Keratinocyte (primary cell): ENCODE results near the gene NXN. TPM values are rescaled to one million over a fixed set of nuclear protein-coding genes. Genes with fewer than 3 reads are reported as not detected.

ENCODE experiments used
- DNase-seq: peaks from one replicate; pipeline ENCODE4 v3.0.0-alpha.2; 2011; ENCODE audit warnings: low read depth, missing footprints, low spot score
- FAIRE-seq: peaks from 2 replicates; lab custom pipeline; 2011; peaks lifted over from hg19 to GRCh38; lab: Jason Lieb, UNC
- H2AFZ ChIP-seq: 2 replicates; pipeline ENCODE4 v1.6.0; 2012; ENCODE audit warnings: low read length, control low read depth, inconsistent platforms; ENCODE audit not compliant: control insufficient read depth
- H3K27ac ChIP-seq: 2 replicates; pipeline ENCODE4 v1.5.1; 2011; ENCODE audit warnings: low read length; ENCODE audit not compliant: control insufficient read depth, insufficient read depth
- H3K27me3 ChIP-seq: 3 replicates; pipeline ENCODE4 v1.6.0; 2011; ENCODE audit warnings: low read length; ENCODE audit not compliant: control insufficient read depth, insufficient read depth; ENCODE audit errors: extremely low read depth
- H3K36me3 ChIP-seq, 2 experiments: 2 replicates in 1 of 2; 3 replicates in 1 of 2; pipeline ENCODE4 v1.5.1; 2011; ENCODE audit warnings: low read length in 2 of 2, mild to moderate bottlenecking in 1 of 2; ENCODE audit not compliant: control insufficient read depth in 2 of 2, insufficient read depth in 2 of 2; ENCODE audit errors: extremely low read depth in 1 of 2
- H3K4me1 ChIP-seq: 3 replicates; pipeline ENCODE4 v1.5.1; 2011; ENCODE audit warnings: low read length; ENCODE audit not compliant: control insufficient read depth, insufficient read depth; ENCODE audit errors: extremely low read depth
- H3K4me2 ChIP-seq: 3 replicates; pipeline ENCODE4 v1.6.0; 2011; ENCODE audit warnings: low read depth, low read length; ENCODE audit not compliant: control insufficient read depth, insufficient read depth; ENCODE audit errors: extremely low read depth
- H3K4me3 ChIP-seq, 3 experiments: fragments of 200-600 bp in 1 of 3; sonication (generic) in 1 of 3; 2 replicates in 2 of 3; 3 replicates in 1 of 3; pipeline ENCODE4 v1.5.1; 2011 to 2016; ENCODE audit warnings: low read length in 3 of 3, mild to moderate bottlenecking in 3 of 3, control low read depth in 2 of 3, inconsistent platforms in 1 of 3, low read depth in 1 of 3, mixed read lengths in 1 of 3, mixed run types in 1 of 3, moderate library complexity in 1 of 3; ENCODE audit not compliant: control insufficient read depth in 2 of 3, insufficient read depth in 2 of 3; ENCODE audit errors: extremely low read depth in 1 of 3
- H3K79me2 ChIP-seq: 2 replicates; pipeline ENCODE4 v1.6.0; 2012; ENCODE audit warnings: low read length; ENCODE audit not compliant: control insufficient read depth, insufficient read depth
- H3K9ac ChIP-seq: 3 replicates; pipeline ENCODE4 v1.6.0; 2011; ENCODE audit warnings: low read length; ENCODE audit not compliant: control insufficient read depth, insufficient read depth; ENCODE audit errors: extremely low read depth
- H3K9me1 ChIP-seq: 3 replicates; pipeline ENCODE4 v1.6.0; 2011; ENCODE audit warnings: low read length; ENCODE audit not compliant: control insufficient read depth, insufficient read depth; ENCODE audit errors: extremely low read depth
- H3K9me3 ChIP-seq: 2 replicates; pipeline ENCODE4 v1.5.1; 2012; ENCODE audit warnings: low read depth, low read length; ENCODE audit not compliant: control insufficient read depth
- H4K20me1 ChIP-seq: 3 replicates; pipeline ENCODE4 v1.6.0; 2011; ENCODE audit warnings: low read length; ENCODE audit not compliant: control insufficient read depth, insufficient read depth; ENCODE audit errors: extremely low read depth
- EZH2 ChIP-seq: IDR thresholded peaks from one replicate; pipeline ENCODE4 v1.6.1; 2012; ENCODE audit warnings: inconsistent platforms, mild to moderate bottlenecking, low read length, moderate library complexity
- dilution Hi-C: fragments of 300-500 bp; cut with MboI; formaldehyde crosslinking; loops from one replicate; pipeline ENCODE4 v1.7.0; 2020; ENCODE audit warnings: low sequenced_read_pairs; ENCODE audit not compliant: extremely low pct_ligation_motif_present
- polyA plus RNA-seq, 5 experiments: library from polyadenylated mRNA; depleted of rRNA in 3 of 5; stranded (reverse) in 3 of 5; stranded (forward) in 1 of 5; unstranded in 1 of 5; fragments of >200 nt; gene quantifications; 1 replicate in 1 of 5; 2 replicates in 3 of 5; 3 replicates in 1 of 5; pipeline versions ENCODE4 v1.2.1 to v1.2.3, GENCODE V29; 2011 to 2012; ENCODE audit warnings: missing spikeins in 2 of 5, low read depth in 1 of 5, low replicate concordance in 1 of 5
- TF ChIP-seq, protein P1 (sequence below), 3 experiments: IDR thresholded peaks in 1 of 3; conservative IDR thresholded peaks in 1 of 3; optimal IDR thresholded peaks in 1 of 3; 2 replicates in 2 of 3; 3 replicates in 1 of 3; pipeline versions ENCODE3 to v1.5.1; 2011; ENCODE audit warnings: low read length in 3 of 3, mild to moderate bottlenecking in 3 of 3, moderate library complexity in 2 of 3, control low read depth in 1 of 3, inconsistent platforms in 1 of 3; ENCODE audit not compliant: insufficient read depth in 2 of 3; ENCODE audit errors: extremely low read depth in 1 of 3

The NXN gene
- polyA plus RNA-seq, 1 donor (not counting 4 experiments of a cell fraction or from before 2014, with no cell fraction given), result 94.4 TPM

DNA sequence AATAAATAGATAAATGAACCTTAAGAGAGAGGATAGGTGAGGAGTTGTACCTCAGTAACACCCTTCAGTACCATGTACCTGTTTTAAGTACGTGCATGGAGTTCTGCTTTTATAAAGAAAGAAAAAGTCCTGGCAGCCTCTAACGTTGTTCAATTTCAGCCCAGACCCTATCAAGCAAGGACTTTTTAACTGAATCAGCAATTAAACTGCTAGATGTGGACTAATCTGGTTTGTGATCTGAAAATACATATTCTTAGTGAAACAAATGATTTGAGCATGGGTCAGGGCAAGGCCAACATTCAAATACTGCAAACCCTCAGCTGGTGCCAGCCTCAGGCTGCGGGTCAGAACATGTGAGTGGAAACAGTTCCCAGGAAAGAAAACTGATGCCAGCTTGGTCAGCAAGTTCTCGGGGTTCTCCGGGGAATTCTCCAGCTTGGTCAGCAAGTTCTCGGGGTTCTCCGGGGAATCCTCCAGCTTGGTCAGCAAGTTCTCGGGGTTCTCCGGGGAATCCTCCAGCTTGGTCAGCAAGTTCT is 112.9 kb downstream of the NXN start:
- no peak for FAIRE-seq
- H3K9me1 ChIP-seq, result no peaks in the 10 kb centered on the region
- H3K79me2 ChIP-seq, result peaks cover 64% of the 10 kb centered on the region
- H3K4me1 ChIP-seq, result peaks cover 36% of the 10 kb centered on the region
- no peak overlapping the region for H3K4me2 ChIP-seq
- H3K27me3 ChIP-seq, result no peaks in the 10 kb centered on the region
- TF ChIP-seq, protein P1, sequence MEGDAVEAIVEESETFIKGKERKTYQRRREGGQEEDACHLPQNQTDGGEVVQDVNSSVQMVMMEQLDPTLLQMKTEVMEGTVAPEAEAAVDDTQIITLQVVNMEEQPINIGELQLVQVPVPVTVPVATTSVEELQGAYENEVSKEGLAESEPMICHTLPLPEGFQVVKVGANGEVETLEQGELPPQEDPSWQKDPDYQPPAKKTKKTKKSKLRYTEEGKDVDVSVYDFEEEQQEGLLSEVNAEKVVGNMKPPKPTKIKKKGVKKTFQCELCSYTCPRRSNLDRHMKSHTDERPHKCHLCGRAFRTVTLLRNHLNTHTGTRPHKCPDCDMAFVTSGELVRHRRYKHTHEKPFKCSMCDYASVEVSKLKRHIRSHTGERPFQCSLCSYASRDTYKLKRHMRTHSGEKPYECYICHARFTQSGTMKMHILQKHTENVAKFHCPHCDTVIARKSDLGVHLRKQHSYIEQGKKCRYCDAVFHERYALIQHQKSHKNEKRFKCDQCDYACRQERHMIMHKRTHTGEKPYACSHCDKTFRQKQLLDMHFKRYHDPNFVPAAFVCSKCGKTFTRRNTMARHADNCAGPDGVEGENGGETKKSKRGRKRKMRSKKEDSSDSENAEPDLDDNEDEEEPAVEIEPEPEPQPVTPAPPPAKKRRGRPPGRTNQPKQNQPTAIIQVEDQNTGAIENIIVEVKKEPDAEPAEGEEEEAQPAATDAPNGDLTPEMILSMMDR (optimal IDR thresholded peaks at IDR 0.05 in 1 of 3, IDR thresholded peaks at IDR 0.05 in 1 of 3, conservative IDR thresholded peaks at IDR 0.05 in 1 of 3; ENCODE audit: extremely low read depth in 1 of 3, insufficient read depth in 2 of 3, low read length in 3 of 3), result no peak
- TF ChIP-seq EZH2, result no peak
- dilution Hi-C loops, result no loop called here
- H3K4me3 ChIP-seq, result no peak overlapping the region
- DNase-seq, result no peak
- H3K9ac ChIP-seq, result no peak overlapping the region
- H4K20me1 ChIP-seq, result peaks cover 4% of the 10 kb centered on the region
- H3K36me3 ChIP-seq, result peaks cover 16% of the 10 kb centered on the region in 2 experiments
- no peaks in the 10 kb centered on the region for H3K9me3 ChIP-seq
- no peak overlapping the region for H2AFZ ChIP-seq
- H3K27ac ChIP-seq, result no peak overlapping the region

DNA sequence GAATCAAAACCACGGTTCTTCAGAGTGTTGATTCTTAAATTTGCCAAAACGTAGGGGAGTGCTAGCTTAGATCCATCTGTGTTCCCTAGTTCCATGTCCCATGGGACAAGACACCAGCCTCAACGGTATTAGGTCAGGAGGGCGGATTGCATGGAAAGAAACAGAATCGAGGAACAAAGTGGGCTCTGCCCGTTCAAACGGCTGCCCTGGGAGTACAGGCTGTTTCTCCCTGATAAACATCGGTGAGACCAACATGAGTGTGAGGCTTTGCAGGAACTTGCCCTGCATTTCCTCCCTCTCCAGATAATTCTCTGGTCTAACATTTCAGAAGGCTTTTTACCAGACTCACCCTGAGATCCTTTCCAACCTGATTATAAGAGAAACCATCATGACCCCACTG is 115.3 kb downstream of the NXN start:
- Histone ChIP-seq H4K20me1 (peaks cover 3% of the 10 kb centered on the region), H3K4me2 (peak overlapping the region; percentile 73), H3K36me3 (peaks cover 16% of the 10 kb centered on the region in 2 experiments), H2AFZ (no peak overlapping the region), H3K9me1 (no peaks in the 10 kb centered on the region), H3K9ac (peak overlapping the region; percentile 57), H3K27me3 (no peaks in the 10 kb centered on the region), H3K9me3 (no peaks in the 10 kb centered on the region), H3K4me1 (peaks cover 28% of the 10 kb centered on the region), H3K4me3 (peak overlapping the region in 1 of 3 experiments; percentile 8), H3K79me2 (peaks cover 66% of the 10 kb centered on the region), H3K27ac (peak overlapping the region; percentile 68)
- no peak for DNase-seq
- FAIRE-seq, result peak; percentile 93
- dilution Hi-C loops, result no loop called here
- TF ChIP-seq, protein P1 (optimal IDR thresholded peaks at IDR 0.05 in 1 of 3, IDR thresholded peaks at IDR 0.05 in 1 of 3, conservative IDR thresholded peaks at IDR 0.05 in 1 of 3; ENCODE audit: extremely low read depth in 1 of 3, insufficient read depth in 2 of 3, low read length in 3 of 3), result no peak
- TF ChIP-seq EZH2, result no peak
